Gastroesophageal sphincter (tissue), 3 donors: ENCODE measurements around the gene GABRR2.

Experiments
- CTCF ChIP-seq, 4 experiments: fragments of 200-600 bp in 2 of 4; fragments of 450-650 bp in 2 of 4; sonication (generic) in 1 of 4; IDR thresholded peaks; one replicate each; pipeline ENCODE4 v1.5.1; 2017 to 2019; ENCODE audit warnings: antibody characterized with exemption in 4 of 4, mild to moderate bottlenecking in 2 of 4, moderate library complexity in 2 of 4
- EP300 ChIP-seq: sonication (generic); formaldehyde crosslinking; IDR thresholded peaks from one replicate; pipeline ENCODE4 v1.6.1; 2017; ENCODE audit warnings: antibody characterized with exemption, mild to moderate bottlenecking
- POLR2A ChIP-seq, 2 donors: fragments of 450-650 bp; IDR thresholded peaks; one replicate each; pipeline ENCODE4 v1.6.1; 2017; ENCODE audit warnings: antibody characterized with exemption in 2 of 2, mild to moderate bottlenecking in 2 of 2, moderate library complexity in 1 of 2
- POLR2AphosphoS5 ChIP-seq: sonication (generic); formaldehyde crosslinking; IDR thresholded peaks from one replicate; pipeline ENCODE4 v1.6.1; 2017; ENCODE audit warnings: antibody characterized with exemption

DNA sequence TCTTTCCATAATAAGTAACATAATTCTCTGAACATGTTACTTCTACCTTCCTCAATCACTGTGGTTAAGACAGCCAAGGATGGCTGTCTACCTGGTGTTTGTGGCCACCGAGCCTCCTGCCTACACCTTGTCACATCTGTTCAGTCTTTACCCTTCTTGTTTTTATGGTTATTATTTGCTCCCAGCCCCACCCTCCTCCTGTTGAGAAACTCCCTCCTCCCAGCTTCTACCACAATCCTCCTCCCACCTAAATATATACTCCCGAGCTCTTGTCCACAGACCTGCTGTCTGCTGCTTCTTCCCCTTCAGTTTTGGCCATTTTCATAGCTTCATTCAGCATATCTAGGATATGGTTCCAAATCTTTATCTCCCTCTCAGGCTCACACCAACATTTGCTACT lies 62.2 kb downstream of the GABRR2 start:
- no peak for TF ChIP-seq CTCF (IDR thresholded peaks at IDR 0.05)
- TF ChIP-seq POLR2A (IDR thresholded peaks at IDR 0.05) = no peak
- TF ChIP-seq EP300 = no peak
- TF ChIP-seq POLR2AphosphoS5 = no peak
